Mesenchymal stem cell (in vitro differentiated cells and primary cell): ENCODE data around the gene DERL3.
A peak's percentile ranks its signal among the peaks of the same experiment; 100 is the strongest.

Experiments used
- DNase-seq: peaks from one replicate; pipeline ENCODE4 v3.0.0-alpha.2; 2013
- H2AFZ ChIP-seq: one replicate; pipeline ENCODE4 v1.6.1; 2013; ENCODE audit warnings: low read depth, mild to moderate bottlenecking, control low read depth, inconsistent platforms, low read length, moderate library complexity
- H2AK5ac ChIP-seq: 2 replicates; pipeline ENCODE4 v1.6.1; 2013; ENCODE audit warnings: low read length, moderate library complexity, mild to moderate bottlenecking, inconsistent platforms; ENCODE audit not compliant: severe bottlenecking
- H2BK120ac ChIP-seq: one replicate; pipeline ENCODE4 v1.6.1; 2013; ENCODE audit warnings: low read depth, mild to moderate bottlenecking, inconsistent platforms, low read length, moderate library complexity
- H2BK12ac ChIP-seq, 2 experiments: one replicate each; pipeline ENCODE4 v1.6.1; 2013; ENCODE audit warnings: inconsistent platforms in 2 of 2, low read length in 2 of 2, mild to moderate bottlenecking in 2 of 2, moderate library complexity in 2 of 2, control low read depth in 1 of 2
- H2BK15ac ChIP-seq: one replicate; pipeline ENCODE4 v1.6.1; 2013; ENCODE audit warnings: mild to moderate bottlenecking, low read depth, inconsistent platforms; ENCODE audit not compliant: poor library complexity, severe bottlenecking
- H2BK5ac ChIP-seq: 2 replicates; pipeline ENCODE4 v1.6.1; 2013; ENCODE audit warnings: low read depth, mild to moderate bottlenecking, low read length, control low read depth, inconsistent platforms; ENCODE audit not compliant: poor library complexity, severe bottlenecking
- H3K14ac ChIP-seq, 2 experiments: one replicate each; pipeline ENCODE4 v1.6.1; 2013; ENCODE audit warnings: inconsistent platforms in 2 of 2, low read length in 2 of 2, control low read depth in 1 of 2, mild to moderate bottlenecking in 1 of 2, moderate library complexity in 1 of 2
- H3K18ac ChIP-seq, 2 experiments: one replicate each; pipeline ENCODE4 v1.6.1; 2013; ENCODE audit warnings: inconsistent platforms in 2 of 2, low read length in 2 of 2, control low read depth in 1 of 2, low read depth in 1 of 2, mild to moderate bottlenecking in 1 of 2
- H3K23ac ChIP-seq, 2 experiments: one replicate each; pipeline ENCODE4 v1.6.1; 2013; ENCODE audit warnings: inconsistent platforms in 2 of 2, low read length in 2 of 2, mild to moderate bottlenecking in 2 of 2, moderate library complexity in 2 of 2, control low read depth in 1 of 2
- H3K27ac ChIP-seq: 2 replicates; pipeline ENCODE4 v1.5.1; 2013; ENCODE audit warnings: mild to moderate bottlenecking, moderate library complexity, low read length, control low read depth, inconsistent platforms; ENCODE audit not compliant: poor library complexity, severe bottlenecking
- H3K27me3 ChIP-seq, 2 experiments: 2 replicates each; pipeline versions ENCODE4 v1.6.1 to v1.7.0; 2013; ENCODE audit warnings: low read length in 2 of 2, mild to moderate bottlenecking in 2 of 2, moderate library complexity in 2 of 2, control low read depth in 1 of 2, inconsistent platforms in 1 of 2; ENCODE audit not compliant: control insufficient read depth in 1 of 2, insufficient read depth in 1 of 2
- H3K36me3 ChIP-seq, 2 experiments: 2 replicates each; pipeline versions ENCODE4 v1.6.1 to v1.7.0; 2013; ENCODE audit warnings: low read length in 2 of 2, control low read depth in 1 of 2, inconsistent platforms in 1 of 2, low read depth in 1 of 2, mild to moderate bottlenecking in 1 of 2; ENCODE audit not compliant: insufficient read depth in 2 of 2, control insufficient read depth in 1 of 2
- H3K4ac ChIP-seq, 2 experiments: one replicate each; pipeline ENCODE4 v1.6.1; 2013; ENCODE audit warnings: inconsistent platforms in 2 of 2, low read length in 2 of 2, mild to moderate bottlenecking in 2 of 2, moderate library complexity in 2 of 2, control low read depth in 1 of 2, low read depth in 1 of 2
- H3K4me1 ChIP-seq: 2 replicates; pipeline ENCODE4 v1.6.1; 2013; ENCODE audit warnings: low read depth, low read length, control low read depth; ENCODE audit not compliant: control insufficient read depth, insufficient read depth
- H3K4me2 ChIP-seq: 2 replicates; pipeline ENCODE4 v1.6.1; 2013; ENCODE audit warnings: low read length, mild to moderate bottlenecking, inconsistent platforms; ENCODE audit not compliant: poor library complexity, severe bottlenecking
- H3K4me3 ChIP-seq, 2 experiments: 2 replicates each; pipeline versions ENCODE4 v1.5.1 to v1.7.0; 2013; ENCODE audit warnings: low read length in 2 of 2, mild to moderate bottlenecking in 2 of 2, control low read depth in 1 of 2, low read depth in 1 of 2; ENCODE audit not compliant: insufficient read depth in 1 of 2
- H3K79me1 ChIP-seq: replicated peaks from 2 replicates; pipeline ENCODE4 v1.6.1; 2013; ENCODE audit warnings: mild to moderate bottlenecking, control low read depth, low read length, inconsistent platforms; ENCODE audit not compliant: poor library complexity, severe bottlenecking
- H3K9ac ChIP-seq: 2 replicates; pipeline ENCODE4 v1.7.0; 2013; ENCODE audit warnings: mild to moderate bottlenecking, low read length, moderate library complexity
- H3K9me3 ChIP-seq: 2 replicates; pipeline ENCODE4 v1.7.0; 2013; ENCODE audit warnings: mild to moderate bottlenecking, low read length; ENCODE audit not compliant: control insufficient read depth
- H4K8ac ChIP-seq: one replicate; pipeline ENCODE4 v1.6.1; 2013; ENCODE audit warnings: inconsistent platforms, mild to moderate bottlenecking, low read length, moderate library complexity
- H4K91ac ChIP-seq: one replicate; pipeline ENCODE4 v1.6.1; 2013; ENCODE audit warnings: mild to moderate bottlenecking, low read length, inconsistent platforms
- WGBS: methylation state at CpG from one replicate; pipeline ENCODE4 v1.1.7; 2013; ENCODE audit warnings: mixed read lengths; 5-methylcytosine and 5-hydroxymethylcytosine counted together

DERL3 gene

DNA sequence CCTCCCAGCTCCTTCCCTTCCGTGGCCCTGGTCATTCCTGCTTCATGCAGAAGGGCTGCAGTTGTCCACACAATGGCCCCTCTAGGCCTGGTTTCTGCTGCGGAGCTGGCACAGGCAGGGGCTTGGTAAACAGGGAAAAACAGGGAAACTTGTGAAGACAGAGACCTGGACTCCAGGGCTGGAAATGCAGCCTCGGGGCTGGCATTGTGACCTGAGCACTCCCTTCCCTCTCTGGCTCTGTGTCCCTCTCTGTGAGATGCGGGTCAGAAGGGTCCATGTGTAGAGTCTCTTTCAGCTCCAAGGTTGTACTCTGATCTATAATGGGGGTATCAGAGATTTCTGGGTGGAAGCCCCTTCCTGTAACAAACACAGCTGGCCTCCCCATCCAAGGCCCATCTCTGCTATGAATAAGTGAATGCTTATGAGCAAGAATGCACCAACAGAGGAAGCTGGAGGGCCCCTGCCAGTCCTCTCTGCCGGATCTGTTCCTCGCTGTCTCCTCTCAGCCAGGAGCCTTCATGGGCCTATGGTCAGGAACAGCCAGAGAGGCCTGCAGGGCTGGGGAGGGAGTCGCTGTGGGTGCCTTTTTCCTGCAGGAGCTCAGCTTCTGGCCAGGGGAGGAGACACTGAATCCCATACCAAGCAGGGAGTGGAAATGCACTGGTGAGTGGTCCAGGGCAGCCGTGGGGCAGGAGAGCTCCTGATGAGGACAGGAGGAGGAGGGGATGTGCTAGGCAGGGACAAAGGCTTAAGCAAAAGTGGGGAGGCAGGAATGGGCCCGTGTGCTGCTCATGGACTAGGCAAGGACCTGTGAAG lies 6.7 kb upstream of the DERL3 start:
- Histone ChIP-seq H2BK5ac (no peak overlapping the region), H3K79me1 (no peaks in the 10 kb centered on the region), H3K4ac (peak overlapping the region; percentile 73 to 80), H3K14ac (peak overlapping the region in 1 of 2 experiments; percentile 64), H3K9ac (no peak overlapping the region), H3K36me3 (no peaks in the 10 kb centered on the region), H3K23ac (no peak overlapping the region), H3K27ac (peak overlapping the region; percentile 15), H2AFZ (no peak overlapping the region), H4K91ac (peak overlapping the region; percentile 87), H3K18ac (peak overlapping the region; percentile 80 to 87), H2BK12ac (peak overlapping the region; percentile 88 to 91), H3K4me1 (peaks cover 50% of the 10 kb centered on the region), H3K4me2 (no peak overlapping the region), H3K27me3 (peaks cover 0 to 17% of the 10 kb centered on the region in 2 experiments), H2BK15ac (peak overlapping the region; percentile 68), H3K4me3 (no peak overlapping the region), H4K8ac (peak overlapping the region; percentile 83), H2AK5ac (no peak overlapping the region), H3K9me3 (no peaks in the 10 kb centered on the region), H2BK120ac (peak overlapping the region; percentile 66)
- no peak for DNase-seq
- 81% methylated on average over 9 of the region's 9 CpGs for WGBS

DNA sequence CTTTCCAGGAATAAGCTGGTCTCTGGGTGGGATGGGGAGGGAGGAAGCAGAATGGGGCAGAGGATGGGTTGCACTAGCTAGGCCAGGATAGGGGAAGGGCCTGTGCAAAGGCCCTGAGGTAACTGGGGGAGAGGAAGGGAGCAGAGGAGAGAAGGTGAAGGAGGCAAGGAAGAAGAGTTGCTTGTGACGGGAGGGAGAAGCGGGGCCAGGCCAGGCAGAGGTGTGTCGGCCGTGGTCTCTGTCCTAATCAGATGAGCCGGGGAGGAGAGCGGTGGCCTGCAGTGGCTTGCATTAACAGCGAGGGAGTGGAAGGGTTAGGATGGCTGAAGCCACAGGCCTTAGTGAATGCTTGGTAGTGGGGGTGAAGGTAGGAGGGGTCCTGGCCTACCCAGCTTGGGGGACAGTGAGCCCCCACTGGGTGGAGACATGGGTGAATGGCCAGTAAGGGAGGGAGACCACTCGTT lies 6.0 kb upstream of the DERL3 start:
- no peak for DNase-seq

DNA sequence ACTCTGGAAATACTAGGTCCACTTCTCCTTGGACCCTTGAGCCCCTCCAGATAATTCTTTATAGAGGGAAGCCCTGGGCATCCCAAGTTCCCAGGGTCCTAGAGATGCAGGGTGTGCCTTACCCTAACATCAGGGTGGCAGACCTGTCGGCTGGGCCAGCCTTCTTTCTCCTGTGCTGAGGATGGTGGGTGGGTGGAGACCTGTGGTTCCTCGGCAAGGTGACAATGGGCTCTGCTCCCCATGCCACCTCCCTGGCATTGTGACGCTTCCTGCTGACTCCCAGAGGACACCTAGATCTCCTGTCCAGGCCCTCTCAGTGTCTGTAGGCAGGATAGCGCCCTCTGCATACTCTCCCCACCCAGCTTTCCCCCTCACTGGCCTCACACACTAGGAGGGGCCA lies 3.8 kb upstream of the DERL3 start:
- Histone ChIP-seq H2AFZ (no peak overlapping the region), H2BK5ac (no peak overlapping the region), H3K4me3 (no peak overlapping the region), H2AK5ac (no peak overlapping the region), H3K27me3 (peaks cover 0 to 11% of the 10 kb centered on the region in 2 experiments), H3K4ac (peak overlapping the region in 1 of 2 experiments; percentile 3), H4K8ac (no peak overlapping the region), H2BK12ac (peak overlapping the region in 1 of 2 experiments; percentile 40), H3K14ac (no peak overlapping the region), H3K79me1 (no peaks in the 10 kb centered on the region), H2BK120ac (peak overlapping the region; percentile 50), H3K27ac (no peak overlapping the region), H3K36me3 (peaks cover 4 to 7% of the 10 kb centered on the region in 2 experiments), H3K9ac (no peak overlapping the region), H2BK15ac (peak overlapping the region; percentile 12), H4K91ac (no peak overlapping the region), H3K4me1 (peaks cover 43% of the 10 kb centered on the region), H3K4me2 (no peak overlapping the region), H3K18ac (no peak overlapping the region), H3K23ac (no peak overlapping the region), H3K9me3 (no peaks in the 10 kb centered on the region)
- 91% methylated on average over 4 of the region's 4 CpGs for WGBS
- DNase-seq, result no peak

More for the DNA sequence above, 6.0 kb upstream of the DERL3 start:
- Histone ChIP-seq H3K36me3 (no peaks in the 10 kb centered on the region), H2BK120ac (peak overlapping the region; percentile 66), H3K27ac (no peak overlapping the region), H3K27me3 (peaks cover 0 to 12% of the 10 kb centered on the region in 2 experiments), H3K14ac (peak overlapping the region in 1 of 2 experiments; percentile 64), H3K9me3 (no peaks in the 10 kb centered on the region), H2BK15ac (peak overlapping the region; percentile 39), H3K4me1 (peaks cover 44% of the 10 kb centered on the region), H3K4ac (peak overlapping the region; percentile 3 to 47), H3K18ac (peak overlapping the region; percentile 80 to 87), H2AK5ac (no peak overlapping the region), H4K8ac (peak overlapping the region; percentile 29), H3K4me2 (no peak overlapping the region), H2BK5ac (no peak overlapping the region), H4K91ac (peak overlapping the region; percentile 87), H2BK12ac (peak overlapping the region; percentile 51 to 91), H3K9ac (no peak overlapping the region), H3K23ac (no peak overlapping the region), H3K4me3 (no peak overlapping the region), H3K79me1 (no peaks in the 10 kb centered on the region), H2AFZ (no peak overlapping the region)
- 85% methylated on average over 8 of the region's 8 CpGs for WGBS

DNA sequence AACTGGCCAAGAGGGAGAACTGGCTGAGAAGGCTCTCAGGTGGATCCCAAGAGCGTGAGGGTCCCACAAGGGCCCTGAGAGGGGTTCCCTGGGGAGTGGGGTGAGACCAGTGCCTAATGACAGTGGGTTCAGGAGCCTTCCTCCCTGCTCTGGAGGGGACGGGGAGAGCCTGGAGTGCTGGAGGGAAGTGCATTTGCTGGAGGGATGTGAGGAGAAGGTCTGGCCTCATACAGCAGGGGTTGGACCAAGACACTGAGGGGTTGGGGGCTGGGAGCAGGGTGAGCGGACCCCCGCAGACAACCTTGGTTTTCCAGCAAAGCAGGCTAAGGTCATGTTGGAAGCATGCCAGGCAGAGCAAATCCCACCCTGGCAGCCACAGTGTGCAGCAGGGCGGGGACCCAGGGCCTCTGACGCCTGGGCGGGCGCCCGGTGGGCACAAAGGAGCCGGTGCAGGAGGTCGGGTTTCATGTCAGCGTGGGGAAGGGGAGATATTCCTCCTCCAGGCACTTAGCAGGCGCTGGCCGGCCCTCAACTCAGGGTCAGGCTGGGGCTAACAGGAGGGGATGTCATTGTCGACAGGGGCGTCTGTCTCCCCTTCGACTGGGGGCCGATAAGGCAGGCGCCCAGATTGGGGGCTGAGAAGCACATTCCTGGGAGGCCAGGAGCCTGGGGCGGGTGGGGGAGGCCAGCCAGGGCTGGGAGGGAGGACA lies 3.1 kb upstream of the DERL3 start:
- no peak overlapping the region for H3K23ac ChIP-seq
- peaks cover 11 to 14% of the 10 kb centered on the region in 2 experiments for H3K36me3 ChIP-seq
- peaks cover 0 to 11% of the 10 kb centered on the region in 2 experiments for H3K27me3 ChIP-seq
- peak overlapping the region; percentile 20 for H4K91ac ChIP-seq
- no peak overlapping the region for H4K8ac ChIP-seq
- peak overlapping the region; percentile 50 for H2BK120ac ChIP-seq
- H2BK5ac ChIP-seq, result no peak overlapping the region
- peaks cover 40% of the 10 kb centered on the region for H3K4me1 ChIP-seq
- H3K4me3 ChIP-seq, result no peak overlapping the region
- no peak overlapping the region for H3K4me2 ChIP-seq
- H2AFZ ChIP-seq, result no peak overlapping the region
- no peaks in the 10 kb centered on the region for H3K9me3 ChIP-seq
- H3K79me1 ChIP-seq, result no peaks in the 10 kb centered on the region
- H3K14ac ChIP-seq, result no peak overlapping the region
- H2BK15ac ChIP-seq, result peak overlapping the region; percentile 26
- no peak overlapping the region for H3K9ac ChIP-seq
- no peak for DNase-seq
- H2BK12ac ChIP-seq, result no peak overlapping the region
- 76% methylated on average over 20 of the region's 20 CpGs for WGBS
- no peak overlapping the region for H3K27ac ChIP-seq
- no peak overlapping the region for H2AK5ac ChIP-seq
- no peak overlapping the region for H3K4ac ChIP-seq
- H3K18ac ChIP-seq, result no peak overlapping the region
